ENCODE data around the gene ATP2C2.

ATP2C2 gene

DNA sequence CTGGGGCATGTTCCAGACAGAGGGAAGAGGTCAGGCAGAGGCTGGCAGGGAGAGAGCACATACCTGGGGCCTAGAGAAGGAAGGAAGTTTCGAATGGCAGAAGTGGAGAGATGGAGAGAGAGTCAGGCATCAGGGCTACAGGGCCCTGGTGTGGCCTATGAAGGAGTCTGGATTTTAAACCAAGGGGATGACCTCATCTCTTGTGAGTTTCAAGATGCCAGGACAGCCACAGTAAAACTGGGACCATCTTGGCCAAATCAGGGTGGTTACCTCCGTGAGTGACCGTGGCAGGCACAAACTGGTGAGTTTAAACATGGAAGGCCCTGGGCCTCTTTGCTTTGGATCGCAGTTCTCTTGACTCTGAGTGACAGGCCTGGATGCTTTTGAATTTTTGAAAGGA is 7.6 kb upstream of the ATP2C2 start:
- Histone ChIP-seq H3K4me3 (ENCODE audit: low read length) (no peak overlapping the region), H3F3A (ENCODE audit: control insufficient read depth, insufficient read depth) (no peaks in the 10 kb centered on the region), H3K36me3 (ENCODE audit: control insufficient read depth, low read length) (no peaks in the 10 kb centered on the region), H3K4me2 (ENCODE audit: low read length) (no peak overlapping the region), H3K9me3 (ENCODE audit: control insufficient read depth, insufficient read depth, low read length) (no peaks in the 10 kb centered on the region), H3K9me2 (replicated peaks; ENCODE audit: control insufficient read depth, low read length) (no peaks in the 10 kb centered on the region), H3K79me2 (ENCODE audit: control insufficient read depth, low read length) (no peaks in the 10 kb centered on the region), H4K20me1 (ENCODE audit: control insufficient read depth, insufficient read depth, low read depth, low read length) (no peaks in the 10 kb centered on the region), H3K4me1 (ENCODE audit: control insufficient read depth, low read length) (peaks cover 4% of the 10 kb centered on the region; the same call in 1 of the 2 replicates), H3K27me3 (ENCODE audit: control insufficient read depth, low read length) (no peaks in the 10 kb centered on the region), H3K27ac (ENCODE audit: low read depth, low read length) (no peak overlapping the region)
- TF ChIP-seq, protein P1, sequence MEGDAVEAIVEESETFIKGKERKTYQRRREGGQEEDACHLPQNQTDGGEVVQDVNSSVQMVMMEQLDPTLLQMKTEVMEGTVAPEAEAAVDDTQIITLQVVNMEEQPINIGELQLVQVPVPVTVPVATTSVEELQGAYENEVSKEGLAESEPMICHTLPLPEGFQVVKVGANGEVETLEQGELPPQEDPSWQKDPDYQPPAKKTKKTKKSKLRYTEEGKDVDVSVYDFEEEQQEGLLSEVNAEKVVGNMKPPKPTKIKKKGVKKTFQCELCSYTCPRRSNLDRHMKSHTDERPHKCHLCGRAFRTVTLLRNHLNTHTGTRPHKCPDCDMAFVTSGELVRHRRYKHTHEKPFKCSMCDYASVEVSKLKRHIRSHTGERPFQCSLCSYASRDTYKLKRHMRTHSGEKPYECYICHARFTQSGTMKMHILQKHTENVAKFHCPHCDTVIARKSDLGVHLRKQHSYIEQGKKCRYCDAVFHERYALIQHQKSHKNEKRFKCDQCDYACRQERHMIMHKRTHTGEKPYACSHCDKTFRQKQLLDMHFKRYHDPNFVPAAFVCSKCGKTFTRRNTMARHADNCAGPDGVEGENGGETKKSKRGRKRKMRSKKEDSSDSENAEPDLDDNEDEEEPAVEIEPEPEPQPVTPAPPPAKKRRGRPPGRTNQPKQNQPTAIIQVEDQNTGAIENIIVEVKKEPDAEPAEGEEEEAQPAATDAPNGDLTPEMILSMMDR (IDR thresholded peaks at IDR 0.05; ENCODE audit: low read depth, low read length, poor library complexity, severe bottlenecking) = no peak
- no peak for TF ChIP-seq EZH2phosphoT487 (IDR thresholded peaks at IDR 0.05; ENCODE audit: borderline replicate concordance, low read length)

GRCh38 chr16:84361546-84361945 is 6.8 kb upstream of the ATP2C2 start:
- Histone ChIP-seq H3K4me1 (ENCODE audit: control insufficient read depth, low read length) (peaks cover 4% of the 10 kb centered on the region; the same call in 1 of the 2 replicates), H3K9me2 (replicated peaks; ENCODE audit: control insufficient read depth, low read length) (no peaks in the 10 kb centered on the region), H3K36me3 (ENCODE audit: control insufficient read depth, low read length) (no peaks in the 10 kb centered on the region), H4K20me1 (ENCODE audit: control insufficient read depth, insufficient read depth, low read depth, low read length) (no peaks in the 10 kb centered on the region), H3F3A (ENCODE audit: control insufficient read depth, insufficient read depth) (no peaks in the 10 kb centered on the region), H3K79me2 (ENCODE audit: control insufficient read depth, low read length) (no peaks in the 10 kb centered on the region), H3K27me3 (ENCODE audit: control insufficient read depth, low read length) (no peaks in the 10 kb centered on the region), H3K27ac (ENCODE audit: low read depth, low read length) (no peak overlapping the region), H3K9me3 (ENCODE audit: control insufficient read depth, insufficient read depth, low read length) (no peaks in the 10 kb centered on the region), H3K4me3 (ENCODE audit: low read length) (no peak overlapping the region), H3K4me2 (ENCODE audit: low read length) (no peak overlapping the region)
- no peak for TF ChIP-seq EZH2phosphoT487 (IDR thresholded peaks at IDR 0.05; ENCODE audit: borderline replicate concordance, low read length)
- TF ChIP-seq, protein P1 (IDR thresholded peaks at IDR 0.05; ENCODE audit: low read depth, low read length, poor library complexity, severe bottlenecking) = no peak

DNA sequence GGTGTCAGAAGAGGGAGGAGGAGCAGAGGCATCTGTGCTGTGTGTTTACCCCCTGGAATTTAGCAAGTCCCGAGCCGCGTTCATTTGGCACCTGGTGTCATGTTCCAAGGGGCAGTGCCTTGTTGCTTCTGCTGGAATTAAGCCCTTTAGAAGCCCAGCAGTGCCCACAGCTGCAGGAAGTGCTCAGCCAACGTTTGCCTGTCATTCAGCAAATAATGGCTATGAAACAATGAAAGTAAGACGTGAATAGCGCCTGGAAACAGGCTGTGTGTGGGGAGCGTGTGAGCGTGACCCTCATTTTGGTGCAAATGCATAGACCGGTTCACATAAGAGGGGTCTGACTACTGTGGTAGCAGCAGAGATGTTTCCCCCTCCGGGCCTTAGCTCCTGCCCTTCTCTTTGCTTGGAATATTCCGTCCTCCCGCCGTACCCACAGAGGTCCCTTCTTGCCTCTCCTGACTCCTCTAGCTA is 5.8 kb upstream of the ATP2C2 start:
- 0 out of 2 replicates have a peak, but pooled peaks cover 3% of the 10 kb centered on the region for H3K27me3 ChIP-seq (ENCODE audit: control insufficient read depth, low read length)
- H4K20me1 ChIP-seq (ENCODE audit: control insufficient read depth, insufficient read depth, low read depth, low read length) = no peaks in the 10 kb centered on the region
- no peaks in the 10 kb centered on the region for H3F3A ChIP-seq (ENCODE audit: control insufficient read depth, insufficient read depth)
- H3K4me1 ChIP-seq (ENCODE audit: control insufficient read depth, low read length) = peaks cover 4% of the 10 kb centered on the region; the same call in 1 of the 2 replicates
- H3K9me3 ChIP-seq (ENCODE audit: control insufficient read depth, insufficient read depth, low read length) = no peaks in the 10 kb centered on the region
- H3K36me3 ChIP-seq (ENCODE audit: control insufficient read depth, low read length) = no peaks in the 10 kb centered on the region
- no peak overlapping the region for H3K4me3 ChIP-seq (ENCODE audit: low read length)
- no peak overlapping the region for H3K27ac ChIP-seq (ENCODE audit: low read depth, low read length)
- TF ChIP-seq, protein P1 (IDR thresholded peaks at IDR 0.05; ENCODE audit: low read depth, low read length, poor library complexity, severe bottlenecking) = no peak
- H3K79me2 ChIP-seq (ENCODE audit: control insufficient read depth, low read length) = no peaks in the 10 kb centered on the region
- no peaks in the 10 kb centered on the region for H3K9me2 ChIP-seq (replicated peaks; ENCODE audit: control insufficient read depth, low read length)
- H3K4me2 ChIP-seq (ENCODE audit: low read length) = no peak overlapping the region
